ENCODE results near the gene COL19A1. TPM values are rescaled to one million over a fixed set of nuclear protein-coding genes. Genes with fewer than 3 reads are reported as not detected.

COL19A1 gene
- total and polyA plus RNA-seq, 9 of the 15 experiments (the other 6 are each of a cell fraction or from before 2014, with no cell fraction given) = not detected

GRCh38 chr6:69861986-69862385 is 4.4 kb upstream of the COL19A1 start:
- Histone ChIP-seq H4K20me1 (replicated peaks; ENCODE audit: control insufficient read depth, insufficient read depth, low read length) (no peaks in the 10 kb centered on the region), H3K9me1 (ENCODE audit: control insufficient read depth, insufficient read depth, low read length) (no peaks in the 10 kb centered on the region), H3K27ac (ENCODE audit: extremely low read depth, low read depth, low read length) (no peak overlapping the region), H2AFZ (ENCODE audit: low read depth, low read length) (no peak overlapping the region), H3K27me3 (ENCODE audit: control insufficient read depth in 2 of 2, insufficient read depth in 2 of 2, low read length in 2 of 2) (peaks cover 8 to 12% of the 10 kb centered on the region in 2 experiments; a peak in 4 of 5 replicates), H3K9ac (ENCODE audit: insufficient read depth in 1 of 2, low read depth in 2 of 2, low read length in 2 of 2) (no peak overlapping the region), H3K4me1 (replicated peaks in 1 of 2; ENCODE audit: control insufficient read depth in 2 of 2, insufficient read depth in 2 of 2, low read length in 2 of 2) (peaks cover 3 to 6% of the 10 kb centered on the region in 2 experiments; a peak in 1 of 5 replicates), H3K4me2 (ENCODE audit: insufficient read depth, low read length) (no peak overlapping the region), H3K4me3 (no peak overlapping the region), H3K36me3 (ENCODE audit: control insufficient read depth, insufficient read depth, low read length) (no peaks in the 10 kb centered on the region), H3K9me3 (replicated peaks; ENCODE audit: control insufficient read depth, insufficient read depth, low read depth, low read length) (no peaks in the 10 kb centered on the region), H3K79me2 (ENCODE audit: control insufficient read depth, insufficient read depth, low read length) (no peaks in the 10 kb centered on the region)
- DNase-seq (ENCODE audit: extremely low read depth in 1 of 4, low spot score in 3 of 4) = peak in 1 of 4 experiments; percentile 8
- FAIRE-seq = no peak
- in situ Hi-C loops (cut with MboI) (no loop called here), intact Hi-C loops (cut with micrococcal nuclease) (no loop called here)
- TF ChIP-seq NFE2 (IDR thresholded peaks at IDR 0.05; ENCODE audit: low read depth) = peak; percentile 63
- TF ChIP-seq TEAD4 (IDR thresholded peaks at IDR 0.05; ENCODE audit: low read length) = peak; percentile 26; the same call in 1 of the 2 replicates
- TF ChIP-seq TEAD4 (CRISPR knock-in tag; IDR thresholded peaks at IDR 0.05; ENCODE audit: borderline replicate concordance) = no peak
- no peak for TF ChIP-seq KLF1 (tag; IDR thresholded peaks at IDR 0.05)
- TF ChIP-seq ETV1 (tag; conservative IDR thresholded peaks at IDR 0.05; ENCODE audit: low read depth) = no peak
- TF ChIP-seq PHB (CRISPR knock-in tag; IDR thresholded peaks at IDR 0.05) = no peak
- no peak for TF ChIP-seq ZNF609 (CRISPR knock-in tag; IDR thresholded peaks at IDR 0.05; ENCODE audit: borderline replicate concordance)
- TF ChIP-seq KDM1A (IDR thresholded peaks at IDR 0.05) = peak; percentile 76 to 89
- no peak for TF ChIP-seq KAT7 (CRISPR knock-in tag; IDR thresholded peaks at IDR 0.05; ENCODE audit: borderline replicate concordance)
- TF ChIP-seq ZNF324 (CRISPR knock-in tag; IDR thresholded peaks at IDR 0.05) = no peak
- no peak for TF ChIP-seq SMAD2 (IDR thresholded peaks at IDR 0.05; ENCODE audit: low read depth, low read length)
- peak; percentile 42; the same call in 1 of the 2 replicates for TF ChIP-seq ZNF316 (IDR thresholded peaks at IDR 0.05)
- TF ChIP-seq ZC3H8 (IDR thresholded peaks at IDR 0.05) = no peak
- TF ChIP-seq YBX1 (IDR thresholded peaks at IDR 0.05) = no peak
- TF ChIP-seq RCOR1 (IDR thresholded peaks at IDR 0.05; ENCODE audit: borderline replicate concordance in 1 of 2, low read depth in 2 of 2, low read length in 2 of 2) = peak in 1 of 2 experiments; percentile 89; a peak in 2 of 4 replicates
- peak; percentile 58; the same call in 1 of the 2 replicates for TF ChIP-seq MAFG (tag; conservative IDR thresholded peaks at IDR 0.05)
- TF ChIP-seq ETV5 (CRISPR knock-in tag; IDR thresholded peaks at IDR 0.05; ENCODE audit: low read depth) = no peak
- no peak for TF ChIP-seq POLR2AphosphoS2 (IDR thresholded peaks at IDR 0.05; ENCODE audit: low read length)
- ChIA-PET CTCF (ENCODE audit: low intra/inter-chr PET ratio) (no interaction called here), POLR2A (no interaction called here)
- no peak for ATAC-seq
- no TSS peak for BruUV-seq (replicated peaks)
- 2% methylated on average over 3 of the region's 3 CpGs for WGBS (ENCODE audit: insufficient coverage, low coverage, missing lambda C conversion rate)
